Type B pancreatic cell (in vitro differentiated cells): ENCODE data around the gene NR2C1. TPM values are rescaled to one million over a fixed set of nuclear protein-coding genes. Genes with fewer than 3 reads are reported as not detected.

ENCODE experiments used
- DNase-seq: peaks from one replicate; pipeline ENCODE4 v3.0.0; 2021; ENCODE audit warnings: mixed read lengths; ENCODE audit not compliant: unreplicated experiment; ENCODE audit errors: extremely low spot score
- H3K27ac Mint-ChIP-seq: 2 replicates; pipeline ENCODE4 v1.8.0; 2021; ENCODE audit warnings: mild to moderate bottlenecking, mixed read lengths
- H3K27me3 Mint-ChIP-seq: 2 replicates; pipeline ENCODE4 v1.8.0; 2021; ENCODE audit warnings: mixed read lengths
- H3K36me3 Mint-ChIP-seq: 2 replicates; pipeline ENCODE4 v1.8.0; 2021; ENCODE audit warnings: mixed read lengths
- H3K4me1 Mint-ChIP-seq: one replicate; pipeline ENCODE4 v1.8.0; 2021; ENCODE audit warnings: mixed read lengths; ENCODE audit not compliant: unreplicated experiment
- H3K4me3 Mint-ChIP-seq: 2 replicates; pipeline ENCODE4 v1.8.0; 2021; ENCODE audit warnings: mild to moderate bottlenecking, mixed read lengths
- H3K9me3 Mint-ChIP-seq: 2 replicates; pipeline ENCODE4 v1.8.0; 2021; ENCODE audit warnings: mixed read lengths
- CTCF ChIP-seq: fragments of 200-600 bp; sonication (generic); conservative IDR thresholded peaks from 2 replicates; pipeline ENCODE4 v1.5.0; 2021; ENCODE audit warnings: antibody characterized with exemption, mild to moderate bottlenecking
- total RNA-seq: library from RNA; stranded (reverse); gene quantifications from 2 replicates; pipeline ENCODE4 v1.2.1, GENCODE V29; 2021; ENCODE audit warnings: low replicate concordance

The NR2C1 gene
- total RNA-seq, 1 donor from 2014 or later = 51.5 TPM

- no peak overlapping the region for H3K4me3 Mint-ChIP-seq
- no peak overlapping the region for H3K27ac Mint-ChIP-seq
Measured at GRCh38 chr12:94983321-94983720, 90.1 kb downstream of the NR2C1 start.

GRCh38 chr12:94982456-94982855 lies 91.0 kb downstream of the NR2C1 start:
- no peak overlapping the region for H3K4me3 Mint-ChIP-seq
- H3K9me3 Mint-ChIP-seq = no peaks in the 10 kb centered on the region
- H3K27me3 Mint-ChIP-seq = no peaks in the 10 kb centered on the region
- TF ChIP-seq CTCF = no peak
- peaks cover 5% of the 10 kb centered on the region for H3K4me1 Mint-ChIP-seq
- H3K36me3 Mint-ChIP-seq = peaks cover 9% of the 10 kb centered on the region
- H3K27ac Mint-ChIP-seq = no peak overlapping the region
- no peak for DNase-seq

More at GRCh38 chr12:94983321-94983720, 90.1 kb downstream of the NR2C1 start:
- Mint-ChIP-seq H3K27me3 (no peaks in the 10 kb centered on the region), H3K36me3 (peaks cover 9% of the 10 kb centered on the region), H3K9me3 (no peaks in the 10 kb centered on the region), H3K4me1 (peaks cover under 1% of the 10 kb centered on the region)
- TF ChIP-seq CTCF = no peak
- no peak for DNase-seq

- no peaks in the 10 kb centered on the region for H3K27me3 Mint-ChIP-seq
- H3K27ac Mint-ChIP-seq = no peak overlapping the region
- peaks cover 5% of the 10 kb centered on the region for H3K4me1 Mint-ChIP-seq
- no peak for DNase-seq
- H3K4me3 Mint-ChIP-seq = no peak overlapping the region
- peaks cover 5% of the 10 kb centered on the region for H3K36me3 Mint-ChIP-seq
- TF ChIP-seq CTCF = peak; percentile 59
- H3K9me3 Mint-ChIP-seq = no peaks in the 10 kb centered on the region
Measured at GRCh38 chr12:94980577-94980976, 92.8 kb downstream of the NR2C1 start.

GRCh38 chr12:94979941-94980340 lies 93.5 kb downstream of the NR2C1 start:
- Mint-ChIP-seq H3K27me3 (no peaks in the 10 kb centered on the region), H3K36me3 (peaks cover 5% of the 10 kb centered on the region), H3K27ac (no peak overlapping the region), H3K4me3 (no peak overlapping the region), H3K9me3 (no peaks in the 10 kb centered on the region), H3K4me1 (peaks cover 5% of the 10 kb centered on the region)
- DNase-seq = no peak
- no peak for TF ChIP-seq CTCF

GRCh38 chr12:94977766-94978468 lies 95.5 kb downstream of the NR2C1 start:
- Mint-ChIP-seq H3K4me3 (no peak overlapping the region), H3K27me3 (no peaks in the 10 kb centered on the region), H3K36me3 (peaks cover 6% of the 10 kb centered on the region), H3K4me1 (peaks cover 5% of the 10 kb centered on the region), H3K27ac (peak overlapping the region; percentile 30), H3K9me3 (no peaks in the 10 kb centered on the region)
- DNase-seq = no peak
- TF ChIP-seq CTCF = no peak
